ENCODE data around the gene SORBS1. TPM values are rescaled to one million over a fixed set of nuclear protein-coding genes. Genes with fewer than 3 reads are reported as not detected.

Gene SORBS1
- total RNA-seq, 2 experiments from 2014 or later = 0.13 to 0.70 TPM

- H3K4me1 Mint-ChIP-seq (ENCODE audit: low read depth) = peaks cover 4% of the 10 kb centered on the region
- DNase-seq (no peak), ATAC-seq (no peak)
- no peak overlapping the region for H3K4me3 Mint-ChIP-seq
- CTCF ChIA-PET = interaction anchor here (1.6 kb wide), 1 partner anchor 89 kb away, joined by 4 read pairs; no protein-coding TSS in a partner anchor
- no peaks in the 10 kb centered on the region for H3K9me3 Mint-ChIP-seq
- no peak for TF ChIP-seq CTCF (IDR thresholded peaks at IDR 0.05)
- H3K36me3 Mint-ChIP-seq (ENCODE audit: low read depth) = no peaks in the 10 kb centered on the region
- intact Hi-C loops (cut with micrococcal nuclease) = no loop called here
- POLR2A ChIA-PET = no interaction called here
- H3K27ac Mint-ChIP-seq = no peak overlapping the region
- no peaks in the 10 kb centered on the region for H3K27me3 Mint-ChIP-seq
Observed at GRCh38 chr10:95518455-95519452, 42.4 kb downstream of the SORBS1 start.

- no peak for ATAC-seq
- Mint-ChIP-seq H3K27me3 (no peaks in the 10 kb centered on the region), H3K9me3 (no peaks in the 10 kb centered on the region), H3K4me3 (no peak overlapping the region), H3K36me3 (ENCODE audit: low read depth) (no peaks in the 10 kb centered on the region), H3K4me1 (ENCODE audit: low read depth) (peaks cover 4% of the 10 kb centered on the region), H3K27ac (no peak overlapping the region)
- CTCF ChIA-PET = no interaction called here
- intact Hi-C loops (cut with micrococcal nuclease) = no loop called here
- no peak for DNase-seq
- no peak for TF ChIP-seq CTCF (IDR thresholded peaks at IDR 0.05)
- POLR2A ChIA-PET = no interaction called here
Observed at GRCh38 chr10:95517536-95518454, 43.4 kb downstream of the SORBS1 start.

GRCh38 chr10:95516774-95517373, 44.3 kb downstream of the SORBS1 start:
- no peak for DNase-seq
- no peaks in the 10 kb centered on the region for H3K27me3 Mint-ChIP-seq
- H3K27ac Mint-ChIP-seq = no peak overlapping the region
- CTCF ChIA-PET = no interaction called here
- no peak for ATAC-seq
- TF ChIP-seq CTCF (IDR thresholded peaks at IDR 0.05) = no peak
- H3K4me1 Mint-ChIP-seq (ENCODE audit: low read depth) = peaks cover 4% of the 10 kb centered on the region
- H3K9me3 Mint-ChIP-seq = no peaks in the 10 kb centered on the region
- POLR2A ChIA-PET = interaction anchor here (0.5 kb wide), 1 partner anchor 1551 kb away, joined by 3 read pairs; no protein-coding TSS in a partner anchor
- H3K36me3 Mint-ChIP-seq (ENCODE audit: low read depth) = no peaks in the 10 kb centered on the region
- no peak overlapping the region for H3K4me3 Mint-ChIP-seq
- intact Hi-C loops (cut with micrococcal nuclease) = no loop called here

GRCh38 chr10:95513941-95514392, 47.2 kb downstream of the SORBS1 start:
- ATAC-seq = peak; percentile 74
- H3K27me3 Mint-ChIP-seq = peaks cover 2% of the 10 kb centered on the region
- no peaks in the 10 kb centered on the region for H3K9me3 Mint-ChIP-seq
- no peak for TF ChIP-seq CTCF (IDR thresholded peaks at IDR 0.05)
- no peak overlapping the region for H3K4me3 Mint-ChIP-seq
- peak; percentile 22 for DNase-seq
- H3K36me3 Mint-ChIP-seq (ENCODE audit: low read depth) = no peaks in the 10 kb centered on the region
- peaks cover 4% of the 10 kb centered on the region for H3K4me1 Mint-ChIP-seq (ENCODE audit: low read depth)
- ChIA-PET POLR2A (no interaction called here), CTCF (no interaction called here)
- intact Hi-C loops (cut with micrococcal nuclease) = no loop called here
- H3K27ac Mint-ChIP-seq = no peak overlapping the region
